ENCODE results near the gene DNER.

DNA sequence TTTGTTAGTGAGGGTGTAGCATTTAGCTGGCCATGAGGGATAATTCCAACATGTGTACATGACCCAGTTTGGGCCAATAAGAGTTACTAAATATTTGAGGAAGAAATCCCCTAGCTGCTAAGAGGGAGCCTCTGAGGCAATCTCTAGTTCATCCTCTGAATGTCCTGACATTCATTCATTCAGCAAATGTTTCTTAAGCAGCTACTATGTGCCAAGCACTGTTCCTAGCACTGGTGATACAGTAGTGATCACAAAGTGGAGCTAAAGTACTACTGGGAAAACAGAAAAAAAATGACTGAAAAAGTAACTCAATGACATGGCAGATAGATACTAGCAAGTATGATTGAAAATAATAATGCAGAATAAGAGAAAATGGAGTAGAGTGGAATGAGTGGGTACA is 363.5 kb downstream of the DNER start:
- TF ChIP-seq, protein P1, sequence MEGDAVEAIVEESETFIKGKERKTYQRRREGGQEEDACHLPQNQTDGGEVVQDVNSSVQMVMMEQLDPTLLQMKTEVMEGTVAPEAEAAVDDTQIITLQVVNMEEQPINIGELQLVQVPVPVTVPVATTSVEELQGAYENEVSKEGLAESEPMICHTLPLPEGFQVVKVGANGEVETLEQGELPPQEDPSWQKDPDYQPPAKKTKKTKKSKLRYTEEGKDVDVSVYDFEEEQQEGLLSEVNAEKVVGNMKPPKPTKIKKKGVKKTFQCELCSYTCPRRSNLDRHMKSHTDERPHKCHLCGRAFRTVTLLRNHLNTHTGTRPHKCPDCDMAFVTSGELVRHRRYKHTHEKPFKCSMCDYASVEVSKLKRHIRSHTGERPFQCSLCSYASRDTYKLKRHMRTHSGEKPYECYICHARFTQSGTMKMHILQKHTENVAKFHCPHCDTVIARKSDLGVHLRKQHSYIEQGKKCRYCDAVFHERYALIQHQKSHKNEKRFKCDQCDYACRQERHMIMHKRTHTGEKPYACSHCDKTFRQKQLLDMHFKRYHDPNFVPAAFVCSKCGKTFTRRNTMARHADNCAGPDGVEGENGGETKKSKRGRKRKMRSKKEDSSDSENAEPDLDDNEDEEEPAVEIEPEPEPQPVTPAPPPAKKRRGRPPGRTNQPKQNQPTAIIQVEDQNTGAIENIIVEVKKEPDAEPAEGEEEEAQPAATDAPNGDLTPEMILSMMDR (conservative IDR thresholded peaks at IDR 0.05; ENCODE audit: low read length), result no peak
- TF ChIP-seq EZH2phosphoT487 (IDR thresholded peaks at IDR 0.05; ENCODE audit: borderline replicate concordance), result no peak

Measured in Loucy (cell line).